NCI-H2196 (cell line): Measurements from ENCODE around the gene RGL2.
A peak's percentile ranks its signal among the peaks of the same experiment; 100 is the strongest.
"Not testable (repeated sequence)": the region's sequence is repeated elsewhere in the genome, so short reads cannot be mapped to it uniquely, and the experiment has no call there.

Experiments
- DNase-seq: peaks from one replicate; lab custom pipeline; 2025; ENCODE audit not compliant: unreplicated experiment; lab: John Stamatoyannopoulos, UW

The RGL2 gene, protein sequence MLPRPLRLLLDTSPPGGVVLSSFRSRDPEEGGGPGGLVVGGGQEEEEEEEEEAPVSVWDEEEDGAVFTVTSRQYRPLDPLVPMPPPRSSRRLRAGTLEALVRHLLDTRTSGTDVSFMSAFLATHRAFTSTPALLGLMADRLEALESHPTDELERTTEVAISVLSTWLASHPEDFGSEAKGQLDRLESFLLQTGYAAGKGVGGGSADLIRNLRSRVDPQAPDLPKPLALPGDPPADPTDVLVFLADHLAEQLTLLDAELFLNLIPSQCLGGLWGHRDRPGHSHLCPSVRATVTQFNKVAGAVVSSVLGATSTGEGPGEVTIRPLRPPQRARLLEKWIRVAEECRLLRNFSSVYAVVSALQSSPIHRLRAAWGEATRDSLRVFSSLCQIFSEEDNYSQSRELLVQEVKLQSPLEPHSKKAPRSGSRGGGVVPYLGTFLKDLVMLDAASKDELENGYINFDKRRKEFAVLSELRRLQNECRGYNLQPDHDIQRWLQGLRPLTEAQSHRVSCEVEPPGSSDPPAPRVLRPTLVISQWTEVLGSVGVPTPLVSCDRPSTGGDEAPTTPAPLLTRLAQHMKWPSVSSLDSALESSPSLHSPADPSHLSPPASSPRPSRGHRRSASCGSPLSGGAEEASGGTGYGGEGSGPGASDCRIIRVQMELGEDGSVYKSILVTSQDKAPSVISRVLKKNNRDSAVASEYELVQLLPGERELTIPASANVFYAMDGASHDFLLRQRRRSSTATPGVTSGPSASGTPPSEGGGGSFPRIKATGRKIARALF

DNA sequence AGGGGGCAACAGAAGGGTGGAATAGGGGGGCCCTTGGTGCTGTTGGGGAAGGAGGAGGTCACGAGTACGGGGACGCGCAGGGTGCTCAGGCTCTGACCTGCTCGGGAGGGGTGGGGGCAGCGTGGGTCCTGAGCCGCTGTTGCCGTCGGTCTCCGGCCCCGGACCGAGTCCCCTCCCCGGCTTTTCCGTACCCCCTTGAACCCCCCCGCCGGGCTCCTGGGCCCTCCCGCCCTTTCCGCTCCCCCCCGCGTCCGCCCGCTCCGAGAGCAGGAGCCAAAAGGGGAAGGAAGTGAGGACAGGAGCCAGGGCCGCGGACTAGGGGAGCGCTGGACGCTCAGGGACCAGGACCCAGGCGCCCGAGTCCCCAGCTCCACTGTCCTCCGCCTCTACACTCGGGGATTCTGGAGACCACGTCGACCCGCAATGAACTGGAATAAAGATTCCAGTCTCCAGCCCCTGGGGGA lies at the start of gene RGL2:
Gene RGL2, minus strand, starts transcription at position 170 of the 464 bp plus-strand sequence. CDS start 332 bp downstream, outside the sequence.
- peak; percentile 71 for DNase-seq

DNA sequence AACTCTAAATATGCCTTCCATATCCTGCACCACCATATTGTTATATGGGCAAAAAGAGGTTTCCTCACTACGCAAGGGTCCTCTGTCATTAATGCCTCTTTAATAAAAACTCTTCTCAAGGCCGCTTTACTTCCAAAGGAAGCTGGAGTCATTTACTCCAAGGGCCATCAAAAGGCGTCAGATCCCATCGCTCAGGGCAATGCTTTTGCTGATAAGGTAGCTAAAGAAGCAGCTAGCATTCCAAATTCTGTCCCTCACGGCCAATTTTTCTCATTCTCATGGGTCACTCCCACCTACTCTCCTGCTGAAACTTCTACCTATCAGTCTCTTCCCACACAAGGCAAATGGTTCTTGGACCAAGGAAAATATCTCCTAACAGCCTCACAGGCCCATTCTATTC lies 49.1 kb upstream of the RGL2 start:
- no peak for DNase-seq

DNA sequence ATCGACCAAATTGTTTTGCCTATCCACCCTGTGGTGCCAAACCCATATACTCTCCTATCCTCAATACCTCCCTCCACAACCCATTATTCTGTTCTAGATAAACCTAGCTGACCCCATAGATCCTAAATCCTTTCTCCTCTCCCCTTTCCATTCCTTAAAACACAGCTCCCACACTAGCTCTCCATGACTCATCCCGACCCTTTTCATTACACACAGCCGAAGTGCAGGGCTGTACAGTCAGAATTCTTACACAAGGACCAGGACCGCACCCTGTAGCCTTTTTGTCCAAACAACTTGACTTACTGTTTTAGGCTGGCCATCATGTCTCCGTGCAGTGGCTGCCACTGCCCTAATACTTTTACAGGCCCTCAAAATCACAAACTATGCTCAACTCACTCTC lies 48.2 kb upstream of the RGL2 start:
- not testable (repeated sequence) for DNase-seq

DNA sequence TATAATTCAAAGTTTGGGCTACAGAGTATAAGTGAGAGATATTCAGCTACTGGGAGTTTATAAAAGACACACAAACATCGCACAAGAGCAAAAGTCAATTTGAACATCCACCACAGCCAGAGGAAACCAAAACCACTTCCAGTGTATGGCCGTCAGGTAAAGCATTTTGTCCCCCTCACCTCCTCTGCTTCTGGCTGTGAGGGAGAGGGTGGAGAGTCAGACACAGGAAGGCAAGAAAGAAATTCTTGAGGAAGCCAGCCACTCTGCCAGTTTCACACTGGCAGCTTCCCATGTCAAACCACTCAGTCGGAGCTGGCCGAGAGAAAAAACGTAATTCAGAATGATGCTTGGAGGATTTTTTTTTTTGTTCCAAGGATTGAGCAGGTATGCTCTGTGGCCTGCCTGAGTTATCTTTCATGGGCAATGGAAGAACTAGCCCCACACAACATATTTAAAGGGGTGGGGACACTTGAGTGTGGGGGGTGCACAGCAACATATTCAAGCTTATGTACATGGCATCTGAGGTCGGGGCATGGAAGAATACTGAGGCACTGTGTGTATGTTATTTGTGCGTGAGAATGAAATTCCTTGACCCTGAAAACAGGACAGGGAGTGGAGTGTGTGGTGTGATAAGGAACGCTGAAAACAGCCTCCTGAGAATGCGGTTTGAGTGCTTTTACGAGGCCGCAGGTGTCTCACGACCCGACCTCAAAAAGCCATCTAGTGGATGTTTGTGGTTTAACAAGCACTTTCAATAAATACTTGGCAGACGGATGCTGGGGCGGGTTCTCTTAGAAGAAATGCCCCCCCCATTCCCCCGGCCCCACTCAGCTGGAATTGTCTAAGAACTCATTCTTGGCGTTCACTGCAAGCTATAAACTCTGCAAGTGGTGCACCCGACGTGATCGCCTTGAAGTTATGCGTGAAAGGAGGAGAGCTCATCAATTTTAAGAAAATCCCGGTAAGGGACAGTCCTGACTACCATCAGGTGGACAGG lies 46.3 kb upstream of the RGL2 start:
- peak; percentile 76 for DNase-seq

DNA sequence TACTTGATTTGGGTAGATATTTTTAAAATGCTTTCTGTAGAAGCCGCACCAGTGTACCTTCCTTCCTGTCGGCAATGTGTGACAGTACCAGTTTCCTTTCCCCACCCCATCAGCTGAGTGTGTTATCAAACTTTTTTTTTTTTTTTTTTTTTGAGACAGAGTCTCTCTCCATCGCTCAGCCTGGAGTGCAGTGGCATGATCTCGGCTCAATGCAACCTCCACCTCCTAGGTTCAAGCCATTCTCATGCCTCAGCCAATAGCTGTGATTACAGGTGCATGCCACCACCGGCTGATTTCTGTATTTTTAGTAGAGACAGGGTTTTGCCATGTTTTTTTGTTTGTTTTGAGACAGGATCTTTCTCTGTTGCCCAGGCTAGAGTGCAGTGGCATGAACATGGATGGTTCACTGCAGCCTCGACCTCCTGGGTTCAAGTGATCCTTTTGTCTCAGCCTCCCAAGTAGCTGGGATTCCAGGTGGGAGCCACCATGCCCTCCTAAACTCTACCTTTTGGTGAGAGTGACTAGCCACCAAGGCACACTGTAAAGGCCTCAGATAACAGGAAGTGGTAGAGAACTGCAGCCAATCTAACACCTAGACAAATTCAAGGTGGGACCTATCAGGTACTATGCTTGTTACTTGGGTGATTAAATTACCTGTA lies 45.3 kb upstream of the RGL2 start:
- DNase-seq: no peak

DNA sequence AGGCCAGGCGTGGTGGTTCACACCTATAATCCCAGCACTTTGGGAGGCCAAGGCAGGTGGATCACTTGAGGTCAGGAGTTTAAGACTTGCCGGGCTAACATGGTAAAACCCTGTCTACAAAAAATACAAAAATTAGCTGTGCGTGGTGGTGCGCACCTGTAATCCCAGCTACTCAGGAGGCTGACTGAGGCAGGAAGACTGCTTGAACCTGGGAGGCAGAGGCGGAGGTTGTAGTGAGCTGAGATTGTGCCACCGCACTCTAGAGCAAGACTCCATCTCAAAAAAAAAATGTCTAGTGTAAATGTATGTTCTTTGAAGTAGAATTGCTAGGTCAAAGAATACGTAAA lies 44.8 kb upstream of the RGL2 start:
- DNase-seq: not testable (repeated sequence)

DNA sequence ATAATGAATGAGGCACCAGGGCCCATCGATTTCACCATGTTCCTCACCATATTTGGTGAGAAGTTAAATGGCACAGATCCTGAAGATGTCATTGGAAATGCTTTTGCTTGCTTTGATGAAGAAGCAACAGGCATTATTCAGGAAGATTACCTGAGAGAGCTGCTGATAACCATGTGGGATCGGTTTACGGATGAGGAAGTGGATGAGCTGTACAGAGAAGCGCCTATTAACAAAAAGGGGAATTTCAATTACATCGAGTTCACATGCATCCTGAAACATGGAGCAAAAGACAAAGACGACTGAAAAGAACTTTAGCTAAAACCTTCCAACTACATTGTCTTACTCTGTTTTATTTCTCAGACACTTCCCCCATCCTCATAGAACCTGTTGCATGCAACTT lies 40.5 kb upstream of the RGL2 start:
- DNase-seq: no peak

DNA sequence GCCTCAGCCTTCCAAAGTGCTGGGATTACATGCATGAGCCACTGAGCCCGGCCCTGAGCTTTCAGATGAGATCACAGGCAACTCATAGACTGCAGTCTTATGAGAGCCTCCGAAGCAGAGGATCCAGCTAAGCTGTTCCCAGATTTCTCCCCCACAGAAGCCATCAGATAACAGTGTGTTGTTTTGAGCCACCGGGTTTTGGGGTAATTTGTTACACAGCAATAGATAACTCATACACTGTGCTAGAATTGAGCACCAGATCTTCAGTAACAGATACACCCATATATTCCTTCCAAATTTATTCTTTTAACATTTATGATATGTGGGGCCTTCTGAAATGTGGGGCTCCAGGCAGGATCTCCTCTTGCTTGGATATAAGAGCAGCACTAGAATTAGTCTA lies 37.8 kb upstream of the RGL2 start:
- DNase-seq: no peak

DNA sequence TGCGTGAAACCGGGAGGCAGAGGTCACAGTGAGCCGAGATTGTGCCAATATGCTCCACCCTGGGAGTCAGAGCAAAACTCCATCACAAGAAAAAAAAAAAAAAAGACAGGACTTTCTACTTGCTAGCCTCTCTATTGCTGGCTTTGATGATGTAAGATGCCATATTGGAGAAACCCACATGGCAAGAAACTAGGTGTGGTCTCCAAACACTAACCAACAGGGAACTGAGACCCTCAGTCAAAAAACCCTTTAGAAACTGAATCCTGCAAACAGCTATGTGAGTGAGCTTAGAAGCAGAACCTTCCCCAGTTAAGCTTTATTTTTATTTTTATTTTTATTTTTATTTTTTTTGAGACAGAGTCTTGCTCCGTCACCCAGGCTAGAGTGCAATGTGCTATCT lies 37.2 kb upstream of the RGL2 start:
- DNase-seq: no peak

DNA sequence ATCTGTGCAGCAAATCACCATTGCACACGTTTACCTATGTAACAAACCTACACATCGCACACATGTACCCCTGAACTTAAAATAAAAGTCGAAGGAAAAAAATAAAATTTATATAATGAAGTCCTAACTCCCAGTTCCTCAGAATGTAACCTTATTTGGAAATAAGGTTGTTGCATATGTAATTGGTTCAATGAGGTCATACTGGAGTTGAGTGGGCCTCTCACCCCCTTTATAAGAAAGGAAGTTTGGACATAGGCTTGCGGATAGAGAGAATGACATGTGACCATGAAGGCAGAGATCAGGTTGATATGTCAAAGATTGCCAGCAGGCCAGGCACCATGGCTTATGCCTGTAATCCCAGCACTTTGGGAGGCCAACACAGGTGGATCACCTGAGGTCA lies 34.9 kb upstream of the RGL2 start:
- DNase-seq: no peak

DNA sequence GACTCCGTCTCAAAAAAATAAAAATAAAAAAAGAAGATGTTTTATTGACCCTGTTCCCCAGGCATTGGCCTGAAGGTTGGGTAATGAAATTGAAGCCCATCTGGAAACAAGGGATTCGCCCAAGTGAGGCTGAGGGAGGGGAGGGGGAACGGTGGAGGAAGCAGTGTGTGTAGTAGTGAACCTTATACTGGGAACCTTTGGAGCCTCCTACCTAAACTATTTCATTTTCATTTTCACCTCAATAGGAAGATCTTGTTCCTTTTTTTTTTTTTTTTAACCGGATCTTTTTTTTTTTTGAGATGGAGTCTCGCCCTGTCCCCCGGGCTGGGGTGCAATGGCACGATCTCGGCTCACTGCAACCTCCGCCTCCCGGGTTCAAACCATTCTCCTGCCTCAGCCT lies 32.0 kb upstream of the RGL2 start:
- DNase-seq: no peak

DNA sequence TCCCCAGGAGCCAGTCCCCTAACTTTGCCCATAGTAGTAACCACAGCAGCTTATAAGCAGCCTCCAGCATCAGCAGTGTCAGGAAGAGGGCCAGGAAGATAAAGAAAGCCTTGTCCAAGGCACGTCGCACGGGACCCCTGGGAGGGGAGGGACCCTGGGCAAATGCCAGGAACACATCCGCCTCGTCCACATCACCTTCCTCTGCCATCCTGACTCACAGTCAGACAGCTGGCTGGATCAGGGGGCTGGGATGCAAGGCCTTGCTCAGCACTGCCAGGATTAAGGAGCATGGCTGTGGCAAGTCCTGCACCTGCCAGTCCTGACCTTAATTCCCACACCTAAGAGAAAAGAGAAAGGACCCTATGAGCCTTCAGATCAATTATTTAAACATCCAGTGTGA lies 30.3 kb upstream of the RGL2 start:
- no peak for DNase-seq

DNA sequence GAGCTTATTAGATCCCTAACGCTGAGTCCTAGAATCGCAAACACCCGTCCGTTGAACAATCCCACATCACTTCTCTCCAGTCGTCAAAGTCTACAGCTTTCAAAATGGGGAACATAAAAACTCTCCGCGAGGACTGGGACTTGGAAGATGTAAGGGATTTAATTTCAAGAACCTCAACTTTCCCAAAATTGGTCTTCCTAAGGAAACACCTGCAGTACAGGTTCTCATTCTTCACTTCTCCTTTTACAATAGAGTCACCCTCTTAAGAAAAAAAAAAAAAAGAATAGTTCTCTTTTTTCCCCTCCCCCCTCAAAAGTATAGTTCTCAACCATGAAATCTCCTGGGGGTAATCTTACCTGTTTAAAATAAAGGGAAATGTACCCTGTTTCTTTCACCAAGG lies 25.4 kb upstream of the RGL2 start:
- no peak for DNase-seq

DNA sequence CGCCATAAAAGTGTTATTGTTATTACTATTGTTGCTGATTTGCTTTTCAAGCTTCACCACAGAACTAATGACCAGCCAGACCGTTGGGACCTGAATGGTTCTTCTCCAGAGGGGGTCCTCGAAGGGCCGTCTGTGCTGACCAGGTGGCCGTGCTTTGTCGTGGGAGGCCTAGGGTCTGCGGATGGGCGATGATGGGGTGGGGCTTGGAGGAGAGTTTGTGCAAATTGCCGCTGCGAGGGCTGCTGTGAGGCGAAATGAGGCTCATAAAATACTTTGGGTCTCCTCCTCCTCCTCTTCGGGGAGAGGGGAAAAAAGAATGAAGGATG lies 24.8 kb upstream of the RGL2 start:
- DNase-seq: no peak

DNA sequence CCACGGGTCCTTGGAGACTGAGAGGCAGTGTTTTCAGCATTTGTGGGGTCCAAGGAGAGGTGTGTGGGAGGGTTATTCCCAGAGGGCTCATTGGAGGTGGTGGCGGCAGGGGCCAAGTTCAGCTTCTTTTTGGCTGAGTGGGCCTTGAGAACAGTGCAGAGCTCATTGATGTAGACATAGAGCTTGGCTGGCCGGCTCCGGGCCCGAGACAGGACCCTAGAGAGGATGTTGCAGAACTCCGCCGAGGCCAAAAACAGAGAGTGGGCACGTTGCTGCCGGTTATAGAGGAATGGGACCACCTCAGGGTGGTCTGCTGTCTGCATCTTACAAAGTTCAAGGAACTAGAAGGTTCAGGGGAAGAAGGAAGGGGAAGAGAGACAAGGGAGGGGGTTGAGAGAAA lies 22.5 kb upstream of the RGL2 start:
- DNase-seq: no peak

DNA sequence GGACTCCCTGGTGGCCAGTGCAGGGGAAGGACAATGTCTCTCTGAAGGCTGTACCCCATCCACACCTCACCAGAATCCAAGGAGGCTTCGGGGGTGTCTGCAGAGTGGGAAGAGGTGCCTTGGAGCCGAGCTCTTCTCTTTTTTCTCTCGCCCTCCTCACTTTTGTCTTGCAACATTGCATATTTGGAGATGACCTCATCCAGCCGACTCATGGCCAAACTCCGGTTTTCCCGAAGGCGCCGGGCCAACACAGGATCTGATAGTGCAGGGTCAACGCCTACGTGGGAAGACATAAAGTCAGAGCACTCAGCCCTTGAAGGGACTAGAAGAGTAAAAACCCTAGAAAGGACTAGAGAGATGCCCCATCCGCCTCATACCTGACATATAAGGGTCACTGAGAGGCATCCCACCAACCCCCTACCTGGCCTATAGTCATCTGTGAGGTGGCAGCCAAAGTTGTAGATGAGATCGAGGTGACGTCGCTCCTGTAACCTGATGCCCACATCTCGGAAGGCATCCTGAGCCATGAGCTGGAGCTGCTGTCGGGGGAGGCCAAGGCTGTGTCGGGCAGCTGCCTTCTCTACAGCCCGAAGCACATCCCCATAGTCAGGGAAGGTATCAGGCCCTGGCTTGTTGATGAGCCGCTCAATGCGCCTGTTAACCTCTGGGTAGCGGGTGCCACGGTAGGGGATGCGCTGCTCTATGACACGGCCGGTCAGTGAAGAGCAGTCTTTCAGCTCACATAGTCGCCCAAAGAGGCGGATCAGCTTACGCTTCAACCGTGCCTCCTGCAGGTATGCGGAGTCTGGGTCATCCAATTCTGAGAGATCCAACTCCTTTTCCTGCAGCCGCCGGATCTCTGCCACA lies 21.8 kb upstream of the RGL2 start:
- DNase-seq: peak; percentile 65

DNA sequence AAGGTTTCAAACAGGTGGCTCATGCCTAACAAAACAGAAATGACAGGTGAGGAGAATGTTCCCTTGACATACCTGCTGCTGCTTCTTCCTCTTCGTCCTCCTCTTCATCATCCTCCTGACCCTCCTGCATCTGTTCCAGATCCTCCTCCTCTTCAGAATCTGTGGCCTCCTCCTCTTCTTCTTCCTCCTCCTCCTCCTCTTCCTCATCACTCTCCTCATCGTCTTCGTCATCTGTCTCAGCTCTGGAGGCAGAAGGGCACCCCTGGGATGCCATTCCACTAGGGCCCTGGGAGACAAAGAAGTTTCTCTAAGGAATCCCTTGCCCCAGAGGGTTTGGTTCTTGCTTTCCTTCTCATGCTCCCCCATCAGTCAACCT lies 21.2 kb upstream of the RGL2 start:
- no peak for DNase-seq

DNA sequence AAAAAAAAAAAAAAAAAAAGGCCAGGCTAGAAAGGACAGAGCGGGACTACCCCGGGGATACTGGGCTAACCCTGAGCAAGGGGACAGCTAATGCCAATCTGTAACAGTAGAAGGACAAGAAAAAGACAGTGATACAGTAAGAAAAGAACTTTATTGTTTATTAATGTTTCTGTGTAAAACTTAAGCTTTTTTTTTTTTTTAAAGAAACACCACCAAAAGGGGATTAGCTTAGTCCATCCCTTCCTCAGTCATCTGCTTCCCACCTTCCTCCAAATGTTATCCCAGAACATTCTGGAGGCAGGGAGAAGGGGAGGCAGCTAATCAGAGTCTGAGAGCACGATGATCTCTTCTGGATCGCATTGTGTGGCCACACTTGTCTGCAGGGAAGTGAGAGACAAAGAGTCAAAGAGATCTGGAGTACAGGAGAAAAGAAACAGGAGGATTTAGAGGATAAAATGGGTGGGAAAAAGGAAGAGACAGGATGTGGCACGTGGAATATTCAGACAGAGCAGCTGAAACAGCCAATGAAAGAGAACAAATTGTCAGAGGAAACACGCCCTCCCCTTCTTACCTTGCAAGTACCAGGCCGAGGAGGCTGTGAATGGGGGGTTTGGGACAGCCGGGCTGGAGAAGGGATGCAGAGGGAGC lies 19.8 kb upstream of the RGL2 start:
- no peak for DNase-seq

DNA sequence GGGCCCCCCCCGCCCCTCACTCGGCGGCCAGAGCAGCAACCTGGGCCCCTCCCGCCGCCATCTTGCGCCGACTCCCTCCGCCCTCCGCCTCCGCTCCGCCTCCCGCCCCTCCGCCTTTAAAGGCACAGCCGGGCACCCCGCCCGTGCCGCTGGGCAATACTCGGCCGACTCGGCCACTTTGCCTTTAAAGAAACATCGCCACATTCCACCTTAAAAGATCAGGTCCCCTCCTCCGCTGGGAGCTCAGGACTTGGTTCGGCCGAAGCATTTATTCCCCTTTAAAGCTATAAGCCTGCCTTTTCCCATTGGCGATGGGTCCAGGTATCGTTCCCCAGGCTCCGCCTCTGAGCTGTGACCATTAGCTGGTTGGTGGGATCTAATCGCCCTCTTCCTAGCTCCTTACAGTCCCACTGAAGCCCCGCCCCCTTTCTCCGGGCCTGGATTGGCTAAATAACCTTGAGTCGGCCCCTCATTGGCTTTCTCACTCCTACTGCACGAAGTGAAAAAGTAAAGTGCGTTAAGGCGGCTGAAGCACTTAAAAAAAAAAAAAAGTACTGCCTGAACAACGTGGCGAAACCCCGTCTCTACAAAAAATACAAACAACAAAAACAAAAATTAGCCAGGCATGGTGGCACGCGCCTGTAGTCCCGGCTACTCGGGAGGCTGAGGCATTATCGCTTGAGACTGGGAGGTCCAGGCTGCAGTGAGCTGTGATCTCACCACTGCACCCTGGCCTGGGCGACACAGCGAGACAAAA lies 19.1 kb upstream of the RGL2 start, which contains the start of gene ZBTB22:
Gene ZBTB22, minus strand, starts transcription at position 76 of the 757 bp plus-strand sequence. CDS start 828 bp downstream, outside the sequence.
- peak; percentile 99 for DNase-seq
